ENCODE measurements around the gene LIPJ. TPM values are rescaled to one million over a fixed set of nuclear protein-coding genes. Genes with fewer than 3 reads are reported as not detected.

Gene LIPJ
- total and polyA plus RNA-seq, 8 donors = 0.55 to 5.3 (median 0.92) TPM; not detected in 5

- Histone ChIP-seq H3K9me3 (no peaks in the 10 kb centered on the region), H3K27ac (no peak overlapping the region), H3K27me3 (no peaks in the 10 kb centered on the region), H3K36me3 (no peaks in the 10 kb centered on the region), H3K4me1 (peaks cover 0 to 11% (median 5%) of the 10 kb centered on the region in 4 donors), H3K4me3 (no peak overlapping the region)
- peak; percentile 47 to 85 for DNase-seq
- TF ChIP-seq EP300 (IDR thresholded peaks at IDR 0.05) (no peak), POLR2AphosphoS5 (IDR thresholded peaks at IDR 0.05) (peak in 1 of 3 donors; percentile 49), POLR2A (IDR thresholded peaks at IDR 0.05) (no peak)
- TF ChIP-seq, protein P1, sequence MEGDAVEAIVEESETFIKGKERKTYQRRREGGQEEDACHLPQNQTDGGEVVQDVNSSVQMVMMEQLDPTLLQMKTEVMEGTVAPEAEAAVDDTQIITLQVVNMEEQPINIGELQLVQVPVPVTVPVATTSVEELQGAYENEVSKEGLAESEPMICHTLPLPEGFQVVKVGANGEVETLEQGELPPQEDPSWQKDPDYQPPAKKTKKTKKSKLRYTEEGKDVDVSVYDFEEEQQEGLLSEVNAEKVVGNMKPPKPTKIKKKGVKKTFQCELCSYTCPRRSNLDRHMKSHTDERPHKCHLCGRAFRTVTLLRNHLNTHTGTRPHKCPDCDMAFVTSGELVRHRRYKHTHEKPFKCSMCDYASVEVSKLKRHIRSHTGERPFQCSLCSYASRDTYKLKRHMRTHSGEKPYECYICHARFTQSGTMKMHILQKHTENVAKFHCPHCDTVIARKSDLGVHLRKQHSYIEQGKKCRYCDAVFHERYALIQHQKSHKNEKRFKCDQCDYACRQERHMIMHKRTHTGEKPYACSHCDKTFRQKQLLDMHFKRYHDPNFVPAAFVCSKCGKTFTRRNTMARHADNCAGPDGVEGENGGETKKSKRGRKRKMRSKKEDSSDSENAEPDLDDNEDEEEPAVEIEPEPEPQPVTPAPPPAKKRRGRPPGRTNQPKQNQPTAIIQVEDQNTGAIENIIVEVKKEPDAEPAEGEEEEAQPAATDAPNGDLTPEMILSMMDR (IDR thresholded peaks at IDR 0.05) = peak in 5 of 7 experiments; percentile 53 to 90 (median 75)
- intact Hi-C loops (cut with DNase I; ENCODE audit: low total_unique reads) = no loop called here
- 64 to 76% (median 69%) methylated on average over 2 of the region's 2 CpGs for WGBS, 5 donors
Measured at GRCh38 chr10:88553116-88553752, 33.3 kb upstream of the LIPJ start.

GRCh38 chr10:88555190-88555908, 31.2 kb upstream of the LIPJ start:
- WGBS, 5 donors = 82 to 87% (median 83%) methylated on average over 7 of the region's 7 CpGs
- DNase-seq = no peak
- intact Hi-C loops (cut with DNase I; ENCODE audit: low total_unique reads) = no loop called here
- no peak overlapping the region for H3K4me3 ChIP-seq
- H3K27me3 ChIP-seq = no peaks in the 10 kb centered on the region
- no peak overlapping the region for H3K27ac ChIP-seq
- peaks cover 0 to 11% (median 5%) of the 10 kb centered on the region in 4 donors for H3K4me1 ChIP-seq
- no peaks in the 10 kb centered on the region for H3K9me3 ChIP-seq
- TF ChIP-seq POLR2AphosphoS5 (IDR thresholded peaks at IDR 0.05) (no peak), POLR2A (IDR thresholded peaks at IDR 0.05) (no peak), EP300 (IDR thresholded peaks at IDR 0.05) (no peak)
- TF ChIP-seq, protein P1 (IDR thresholded peaks at IDR 0.05) = no peak
- H3K36me3 ChIP-seq = no peaks in the 10 kb centered on the region

DNA sequence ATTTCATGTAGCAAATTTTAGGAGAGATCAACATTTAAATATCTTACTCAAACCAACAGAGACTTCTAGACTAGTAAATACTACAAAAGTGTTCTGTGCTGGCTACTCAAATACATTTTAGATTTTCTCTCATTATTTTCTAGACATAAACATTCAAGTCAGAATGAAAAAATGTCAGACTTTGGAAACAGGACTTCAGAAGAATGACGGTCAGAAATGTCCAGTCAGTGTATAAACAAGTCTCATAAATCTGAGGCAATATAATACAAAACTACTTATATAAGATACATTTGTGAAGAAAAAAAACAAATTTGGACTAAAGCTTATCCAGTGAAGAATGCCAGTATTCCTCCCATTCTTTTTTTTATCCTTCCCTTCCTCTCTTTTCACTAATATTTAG, 29.3 kb upstream of the LIPJ start:
- WGBS, 5 donors = 63 to 82% (median 75%) methylated on average over 1 of the region's 1 CpG
- intact Hi-C loops (cut with DNase I; ENCODE audit: low total_unique reads) = no loop called here

DNA sequence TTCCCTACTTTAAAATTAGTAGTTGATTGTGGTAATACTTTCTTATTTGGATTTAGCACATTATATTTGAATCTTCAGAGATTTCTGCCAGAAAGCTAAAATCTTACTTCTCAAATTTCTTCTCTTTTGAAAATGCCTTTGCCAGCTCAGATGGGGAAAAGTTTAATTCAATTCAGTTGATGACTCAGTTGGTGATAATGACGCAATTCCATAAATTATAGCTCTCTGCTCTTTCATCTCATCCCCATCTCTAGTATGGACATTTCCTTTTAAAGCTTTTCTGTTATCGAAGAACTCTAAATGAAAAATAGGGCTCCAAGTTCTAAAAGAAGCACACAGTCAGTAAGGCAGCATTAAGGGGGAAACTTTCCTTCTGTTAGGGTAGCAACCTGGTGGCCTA, 28.9 kb upstream of the LIPJ start:
- no peaks in the 10 kb centered on the region for H3K9me3 ChIP-seq
- no peak overlapping the region for H3K4me3 ChIP-seq
- DNase-seq = no peak
- TF ChIP-seq EP300 (IDR thresholded peaks at IDR 0.05) (no peak), POLR2A (IDR thresholded peaks at IDR 0.05) (no peak), POLR2AphosphoS5 (IDR thresholded peaks at IDR 0.05) (no peak)
- TF ChIP-seq, protein P1 (IDR thresholded peaks at IDR 0.05) = no peak
- WGBS, 5 donors = 74 to 91% (median 77%) methylated on average over 2 of the region's 2 CpGs
- intact Hi-C loops (cut with DNase I; ENCODE audit: low total_unique reads) = no loop called here
- H3K27me3 ChIP-seq = no peaks in the 10 kb centered on the region
- H3K4me1 ChIP-seq = peaks cover 0 to 11% (median 5%) of the 10 kb centered on the region in 4 donors
- H3K36me3 ChIP-seq = no peaks in the 10 kb centered on the region
- H3K27ac ChIP-seq = no peak overlapping the region

More for the DNA sequence above, 29.3 kb upstream of the LIPJ start:
- DNase-seq = no peak
- H3K27ac ChIP-seq = no peak overlapping the region
- H3K4me3 ChIP-seq = no peak overlapping the region
- no peaks in the 10 kb centered on the region for H3K9me3 ChIP-seq
- H3K36me3 ChIP-seq = no peaks in the 10 kb centered on the region
- peaks cover 0 to 11% (median 5%) of the 10 kb centered on the region in 4 donors for H3K4me1 ChIP-seq
- no peak for TF ChIP-seq POLR2A (IDR thresholded peaks at IDR 0.05)
- TF ChIP-seq POLR2AphosphoS5 (IDR thresholded peaks at IDR 0.05) = no peak
- TF ChIP-seq EP300 (IDR thresholded peaks at IDR 0.05) = no peak
- TF ChIP-seq, protein P1 (IDR thresholded peaks at IDR 0.05) = no peak
- no peaks in the 10 kb centered on the region for H3K27me3 ChIP-seq
